ENCODE results near the gene RFX3.

Gene RFX3

GRCh38 chr9:3246241-3246640 lies 279.6 kb downstream of the RFX3 start:
- no peak for TF ChIP-seq CTCF (IDR thresholded peaks at IDR 0.05)

GRCh38 chr9:3244963-3245653 lies 280.7 kb downstream of the RFX3 start:
- no peak for TF ChIP-seq CTCF (IDR thresholded peaks at IDR 0.05)

- TF ChIP-seq CTCF (IDR thresholded peaks at IDR 0.05), result no peak
Measured at GRCh38 chr9:3243683-3244082, 282.1 kb downstream of the RFX3 start.

GRCh38 chr9:3241290-3241689 lies 284.5 kb downstream of the RFX3 start:
- TF ChIP-seq CTCF (IDR thresholded peaks at IDR 0.05), result no peak

- peak; percentile 92 for TF ChIP-seq CTCF (IDR thresholded peaks at IDR 0.05)
Measured at GRCh38 chr9:3240656-3241268, 285.0 kb downstream of the RFX3 start.

- TF ChIP-seq CTCF (IDR thresholded peaks at IDR 0.05), result no peak
Measured at GRCh38 chr9:3239240-3239639, 286.6 kb downstream of the RFX3 start.

GRCh38 chr9:3238236-3238635 lies 287.6 kb downstream of the RFX3 start:
- no peak for TF ChIP-seq CTCF (IDR thresholded peaks at IDR 0.05)
